ENCODE results near the gene LDLRAD3.
A peak's percentile ranks its signal among the peaks of the same experiment; 100 is the strongest.

DNA sequence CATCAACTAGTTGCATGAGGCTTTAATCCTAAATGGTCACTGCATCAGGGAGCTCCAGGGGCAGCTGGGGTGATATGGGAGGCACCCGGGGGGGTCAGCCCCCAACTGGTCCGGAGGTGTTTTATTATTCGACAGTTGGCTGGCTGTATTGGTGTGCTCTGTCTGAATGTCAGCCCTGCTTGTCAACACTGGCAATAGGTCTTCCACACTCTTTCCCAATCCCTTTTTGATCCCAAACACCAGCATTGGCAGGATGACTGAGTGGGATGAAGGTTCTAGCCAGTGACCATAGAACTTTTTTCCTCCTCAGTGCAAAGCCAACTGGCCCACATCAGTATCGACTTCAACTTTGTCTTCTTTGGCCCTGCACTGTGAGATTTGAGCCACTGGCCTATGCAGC, 8.9 kb upstream of the LDLRAD3 start:
- TF ChIP-seq, protein P1, sequence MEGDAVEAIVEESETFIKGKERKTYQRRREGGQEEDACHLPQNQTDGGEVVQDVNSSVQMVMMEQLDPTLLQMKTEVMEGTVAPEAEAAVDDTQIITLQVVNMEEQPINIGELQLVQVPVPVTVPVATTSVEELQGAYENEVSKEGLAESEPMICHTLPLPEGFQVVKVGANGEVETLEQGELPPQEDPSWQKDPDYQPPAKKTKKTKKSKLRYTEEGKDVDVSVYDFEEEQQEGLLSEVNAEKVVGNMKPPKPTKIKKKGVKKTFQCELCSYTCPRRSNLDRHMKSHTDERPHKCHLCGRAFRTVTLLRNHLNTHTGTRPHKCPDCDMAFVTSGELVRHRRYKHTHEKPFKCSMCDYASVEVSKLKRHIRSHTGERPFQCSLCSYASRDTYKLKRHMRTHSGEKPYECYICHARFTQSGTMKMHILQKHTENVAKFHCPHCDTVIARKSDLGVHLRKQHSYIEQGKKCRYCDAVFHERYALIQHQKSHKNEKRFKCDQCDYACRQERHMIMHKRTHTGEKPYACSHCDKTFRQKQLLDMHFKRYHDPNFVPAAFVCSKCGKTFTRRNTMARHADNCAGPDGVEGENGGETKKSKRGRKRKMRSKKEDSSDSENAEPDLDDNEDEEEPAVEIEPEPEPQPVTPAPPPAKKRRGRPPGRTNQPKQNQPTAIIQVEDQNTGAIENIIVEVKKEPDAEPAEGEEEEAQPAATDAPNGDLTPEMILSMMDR (IDR thresholded peaks at IDR 0.05) = no peak
- TF ChIP-seq EP300 (IDR thresholded peaks at IDR 0.05) = peak in 1 of 2 donors; percentile 34
